DMS53 treated with DMSO at 0.1 percent for 48 hours (cell line): ENCODE results near the gene MATN1.

Experiments used
- DNase-seq: peaks from one replicate; lab custom pipeline; 2025; ENCODE audit not compliant: unreplicated experiment; lab: John Stamatoyannopoulos, UW

MATN1 gene

GRCh38 chr1:30665216-30666010, 58.0 kb downstream of the MATN1 start:
- no peak for DNase-seq

- DNase-seq, result no peak
Measured at GRCh38 chr1:30664103-30664755, 59.2 kb downstream of the MATN1 start.

GRCh38 chr1:30663596-30664091, 59.7 kb downstream of the MATN1 start:
- DNase-seq, result no peak

- no peak for DNase-seq
Measured at GRCh38 chr1:30662291-30662840, 61.0 kb downstream of the MATN1 start.

DNA sequence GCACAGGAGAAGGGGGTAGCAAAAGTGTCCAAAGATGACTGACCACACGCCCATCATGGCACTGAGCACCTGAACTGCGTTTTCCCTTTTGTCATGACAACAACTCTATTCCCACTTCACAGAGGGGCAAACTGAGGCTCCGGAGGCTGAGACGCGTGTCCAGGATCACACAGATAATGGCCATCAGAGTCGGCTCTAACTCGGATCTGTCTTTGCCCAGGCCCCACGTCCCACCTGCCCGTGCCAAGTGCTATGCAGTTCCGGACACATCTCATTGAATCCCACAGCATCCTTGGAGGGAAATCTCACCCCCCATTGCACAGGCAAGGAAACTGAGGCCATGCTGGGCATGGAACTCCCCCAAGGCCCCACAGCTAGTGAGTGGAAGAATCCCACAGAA, 62.1 kb downstream of the MATN1 start:
- no peak for DNase-seq
